Left colon (tissue), 2 donors: ENCODE measurements around the gene EMP3. TPM values are rescaled to one million over a fixed set of nuclear protein-coding genes. Genes with fewer than 3 reads are reported as not detected.
A peak's percentile ranks its signal among the peaks of the same experiment; 100 is the strongest.
"Not testable (repeated sequence)": the region's sequence is repeated elsewhere in the genome, so short reads cannot be mapped to it uniquely, and the experiment has no call there.

Experiments used
- ATAC-seq: fragments of 200-7000 bp; cut with Tn5 transposase; one replicate; pipeline ENCODE4 v1.9.1; 2020; ENCODE audit warnings: mild to moderate bottlenecking, moderate library complexity
- DNase-seq, 2 donors: peaks; one replicate each; pipeline ENCODE4 v3.0.0-alpha.2; 2020
- intact Hi-C, 2 donors: fragments of 100-400 bp; cut with DNase I in 1 of 2; cut with micrococcal nuclease in 1 of 2; formaldehyde crosslinking; loops; one replicate each; pipeline versions ENCODE4 v1.11.2 to v1.14.0; 2022; cut with DNase I, micrococcal nuclease
- total RNA-seq, 2 donors: library from RNA; stranded (reverse); fragmentation: NEBNext Ultra II Directional; extraction: Animal tissue kit (Norgen Biotek cat#: 25700); gene quantifications; one replicate each; pipeline ENCODE4 v1.2.1, GENCODE V29; 2021
- donor health status: DM: no; HTN: no; CAD: no.
- donor health status: DM: yes; HTN: yes; CAD: no.

EMP3 gene
- total RNA-seq, 2 donors from 2014 or later = 8.4 to 33.4 TPM

GRCh38 chr19:48310227-48310626, 15.1 kb upstream of the EMP3 start:
- no peak for DNase-seq
- intact Hi-C loops = no loop called here
- ATAC-seq = no peak

GRCh38 chr19:48311384-48311783, 14.0 kb upstream of the EMP3 start:
- ATAC-seq (no peak), DNase-seq (no peak)
- intact Hi-C loops = no loop called here

- DNase-seq = no peak
- intact Hi-C loops = no loop called here
- ATAC-seq = no peak
Measured at GRCh38 chr19:48315712-48316111, 9.6 kb upstream of the EMP3 start.

- intact Hi-C loops, DNase-seq, ATAC-seq: not testable (repeated sequence)
Measured at GRCh38 chr19:48317708-48317960, 7.7 kb upstream of the EMP3 start.

- intact Hi-C loops = no loop called here
- ATAC-seq (no peak), DNase-seq (no peak)
Measured at GRCh38 chr19:48318286-48318987, 6.9 kb upstream of the EMP3 start.

- intact Hi-C loops = no loop called here
- peak; percentile 79 to 96 for DNase-seq
- peak; percentile 41 for ATAC-seq
Measured at GRCh38 chr19:48319647-48320541, 5.5 kb upstream of the EMP3 start.

GRCh38 chr19:48321372-48321621, 4.1 kb upstream of the EMP3 start:
- intact Hi-C loops = no loop called here
- DNase-seq = peak; percentile 99 to 100

GRCh38 chr19:48321622-48322591, 3.4 kb upstream of the EMP3 start:
- peak; percentile 98 to 100 for DNase-seq
- ATAC-seq = peak; percentile 84
- intact Hi-C loops = no loop called here

More at GRCh38 chr19:48321372-48321621, 4.1 kb upstream of the EMP3 start:
- peak; percentile 84 for ATAC-seq

- intact Hi-C loops = no loop called here
- DNase-seq = peak; percentile 43 to 59
- no peak for ATAC-seq
Measured at GRCh38 chr19:48329167-48329891, 4.0 kb downstream of the EMP3 start.

GRCh38 chr19:48330012-48330681, 4.8 kb downstream of the EMP3 start:
- ATAC-seq (peak; percentile 50), DNase-seq (peak; percentile 88 to 90)
- intact Hi-C loops = no loop called here

GRCh38 chr19:48332351-48332661, 7.0 kb downstream of the EMP3 start:
- DNase-seq (no peak), ATAC-seq (no peak)

GRCh38 chr19:48332662-48333466, 7.5 kb downstream of the EMP3 start:
- DNase-seq (peak; percentile 97 to 98), ATAC-seq (peak; percentile 74)
- intact Hi-C loops = no loop called here

More at GRCh38 chr19:48332351-48332661, 7.0 kb downstream of the EMP3 start:
- intact Hi-C loops = no loop called here

GRCh38 chr19:48333467-48334384, 8.4 kb downstream of the EMP3 start:
- DNase-seq (peak; percentile 95 to 96), ATAC-seq (peak; percentile 76)
- intact Hi-C loops = no loop called here

- intact Hi-C loops = no loop called here
- no peak for DNase-seq
- no peak for ATAC-seq
Measured at GRCh38 chr19:48338253-48338755, 13.0 kb downstream of the EMP3 start.

GRCh38 chr19:48338802-48339503, 13.6 kb downstream of the EMP3 start:
- DNase-seq (no peak), ATAC-seq (no peak)
- intact Hi-C loops = no loop called here

GRCh38 chr19:48340995-48341394, 15.6 kb downstream of the EMP3 start:
- DNase-seq (no peak), ATAC-seq (no peak)
- intact Hi-C loops = no loop called here
